Activated CD8-positive, alpha-beta memory T cell treated with anti-CD3 and anti-CD28 coated beads, Interleukin-2, amount 50 U/mL, for 1 hour (primary cell): ENCODE data around the gene SLC35F4.
"Not testable (repeated sequence)": the region's sequence is repeated elsewhere in the genome, so short reads cannot be mapped to it uniquely, and the experiment has no call there.

ENCODE experiments used
- DNase-seq: peaks from one replicate; pipeline ENCODE4 v3.0.0-alpha.2; 2020; ENCODE audit errors: extremely low read depth

SLC35F4 gene

GRCh38 chr14:57729208-57730187 is 136.4 kb downstream of the SLC35F4 start:
- DNase-seq = no peak

- no peak for DNase-seq
These were observed 140.4 kb downstream of the SLC35F4 start for GRCh38 chr14:57725399-57726077.

GRCh38 chr14:57722141-57722540 is 143.8 kb downstream of the SLC35F4 start:
- not testable (repeated sequence) for DNase-seq

GRCh38 chr14:57714487-57714931 is 151.4 kb downstream of the SLC35F4 start:
- no peak for DNase-seq

GRCh38 chr14:57712698-57713097 is 153.2 kb downstream of the SLC35F4 start:
- no peak for DNase-seq

- no peak for DNase-seq
These were observed 153.8 kb downstream of the SLC35F4 start for GRCh38 chr14:57712102-57712501.

- no peak for DNase-seq
These were observed 156.0 kb downstream of the SLC35F4 start for GRCh38 chr14:57709909-57710308.

GRCh38 chr14:57709086-57709485 is 156.8 kb downstream of the SLC35F4 start:
- not testable (repeated sequence) for DNase-seq

GRCh38 chr14:57707219-57707618 is 158.7 kb downstream of the SLC35F4 start:
- DNase-seq = no peak

GRCh38 chr14:57704763-57705162 is 161.1 kb downstream of the SLC35F4 start:
- no peak for DNase-seq

- no peak for DNase-seq
These were observed 165.9 kb downstream of the SLC35F4 start for GRCh38 chr14:57699947-57700346.

- DNase-seq = no peak
These were observed 173.2 kb downstream of the SLC35F4 start for GRCh38 chr14:57692671-57693070.

GRCh38 chr14:57687416-57687815 is 178.5 kb downstream of the SLC35F4 start:
- no peak for DNase-seq

- DNase-seq = no peak
These were observed 179.6 kb downstream of the SLC35F4 start for GRCh38 chr14:57686304-57686703.

GRCh38 chr14:57671021-57671420 is 194.9 kb downstream of the SLC35F4 start:
- DNase-seq = no peak

- no peak for DNase-seq
These were observed 205.7 kb downstream of the SLC35F4 start for GRCh38 chr14:57660208-57660607.

- no peak for DNase-seq
These were observed 206.8 kb downstream of the SLC35F4 start for GRCh38 chr14:57659052-57659451.

- no peak for DNase-seq
These were observed 208.4 kb downstream of the SLC35F4 start for GRCh38 chr14:57657487-57657886.

GRCh38 chr14:57656853-57657252 is 209.0 kb downstream of the SLC35F4 start:
- no peak for DNase-seq

GRCh38 chr14:57652769-57653168 is 213.1 kb downstream of the SLC35F4 start:
- no peak for DNase-seq

GRCh38 chr14:57641776-57642175 is 224.1 kb downstream of the SLC35F4 start:
- DNase-seq = no peak

- no peak for DNase-seq
These were observed 225.9 kb downstream of the SLC35F4 start for GRCh38 chr14:57640036-57640435.

GRCh38 chr14:57637901-57638300 is 228.0 kb downstream of the SLC35F4 start:
- DNase-seq = no peak
